RPMI8226 (cell line): ENCODE data around the gene XAGE1A.
"Not testable (repeated sequence)": the region's sequence is repeated elsewhere in the genome, so short reads cannot be mapped to it uniquely, and the experiment has no call there.

Experiments
- DNase-seq: peaks from one replicate; pipeline ENCODE4 v3.0.0-alpha.2; 2015

The XAGE1A gene

GRCh38 chrX:52495545-52496418 is at the start of gene XAGE1A:
Gene XAGE1A (plus strand): TSS chrX:52495808. CDS start chrX:52497362, 1,554 bp downstream.
- DNase-seq, result not testable (repeated sequence)

- not testable (repeated sequence) for DNase-seq
Measured at GRCh38 chrX:52452031-52452430, 43.6 kb upstream of the XAGE1A start.

- not testable (repeated sequence) for DNase-seq
Measured at GRCh38 chrX:52471301-52471700, 24.3 kb upstream of the XAGE1A start.

GRCh38 chrX:52496419-52496772 is 788 bp downstream of the XAGE1A start:
- not testable (repeated sequence) for DNase-seq

- not testable (repeated sequence) for DNase-seq
Measured at GRCh38 chrX:52501362-52501761, 5.8 kb downstream of the XAGE1A start.

- no peak for DNase-seq
Measured at GRCh38 chrX:52504551-52504950, 8.9 kb downstream of the XAGE1A start.

- DNase-seq, result no peak
Measured at GRCh38 chrX:52507331-52507730, 11.7 kb downstream of the XAGE1A start.

GRCh38 chrX:52509916-52510315 is 14.3 kb downstream of the XAGE1A start:
- no peak for DNase-seq

GRCh38 chrX:52511126-52511525 is 15.5 kb downstream of the XAGE1A start:
- DNase-seq, result not testable (repeated sequence)

GRCh38 chrX:52516110-52516986 is 20.7 kb downstream of the XAGE1A start:
- DNase-seq, result not testable (repeated sequence)

- DNase-seq, result not testable (repeated sequence)
Measured at GRCh38 chrX:52516987-52517325, 21.3 kb downstream of the XAGE1A start, which contains the start of gene XAGE1B. Gene XAGE1B (minus strand): TSS chrX:52517063. CDS start chrX:52515527, 1,536 bp downstream.

GRCh38 chrX:52541051-52541450 is 45.4 kb downstream of the XAGE1A start:
- DNase-seq, result not testable (repeated sequence)

GRCh38 chrX:52542311-52542710 is 46.7 kb downstream of the XAGE1A start:
- DNase-seq, result no peak

GRCh38 chrX:52544147-52544840 is 48.7 kb downstream of the XAGE1A start:
- DNase-seq, result no peak

- not testable (repeated sequence) for DNase-seq
Measured at GRCh38 chrX:52548769-52549168, 53.2 kb downstream of the XAGE1A start.
